Measurements from ENCODE around the gene BCKDHA.

- TF ChIP-seq CTCF (IDR thresholded peaks at IDR 0.05) (no peak), POLR2A (IDR thresholded peaks at IDR 0.05) (no peak)
These were observed 35.3 kb upstream of the BCKDHA start for GRCh38 chr19:41362143-41362847.
